ENCODE results near the gene COG2. TPM values are rescaled to one million over a fixed set of nuclear protein-coding genes. Genes with fewer than 3 reads are reported as not detected.

The COG2 gene
- total RNA-seq, 2 experiments from 2014 or later: 29.9 to 31.2 TPM

DNA sequence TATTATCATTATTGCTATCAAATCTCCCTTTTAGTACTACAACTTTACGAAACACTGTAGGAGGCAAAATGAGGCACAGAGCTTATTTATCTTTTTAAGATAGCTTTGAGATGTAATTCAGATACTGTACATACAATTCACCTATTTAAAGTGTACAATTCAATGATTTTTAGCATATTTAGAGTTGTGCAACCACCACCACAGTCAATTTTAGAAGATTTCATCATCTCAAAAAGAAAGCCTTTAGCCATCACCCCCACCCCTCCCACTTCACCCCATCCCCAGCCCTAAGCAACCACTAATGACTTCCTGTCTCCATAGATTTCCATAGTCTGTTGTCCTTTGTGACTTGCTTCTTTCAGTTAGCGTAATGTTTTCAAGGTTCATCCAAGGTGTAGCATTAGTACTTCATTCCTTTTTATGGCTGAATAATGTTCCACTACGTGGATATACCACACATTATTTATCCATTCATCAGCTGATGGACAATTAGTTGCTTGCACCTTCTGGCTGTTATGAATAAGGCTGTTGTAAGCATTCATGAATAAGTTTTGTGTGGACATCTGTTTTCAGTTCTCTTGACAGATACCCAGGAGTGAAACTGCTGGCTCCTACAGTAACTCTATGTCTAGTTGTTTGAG is 95.5 kb downstream of the COG2 start:
- H3K27ac Mint-ChIP-seq: no peak overlapping the region
- H3K9me3 Mint-ChIP-seq (ENCODE audit: insufficient read depth): no peaks in the 10 kb centered on the region
- ATAC-seq (no peak), DNase-seq (no peak)
- H3K4me3 Mint-ChIP-seq: no peak overlapping the region
- H3K4me1 Mint-ChIP-seq (ENCODE audit: low read depth): no peaks in the 10 kb centered on the region
- ChIA-PET CTCF (no interaction called here), POLR2A (interaction anchor here (0.6 kb wide), 1 partner anchor 99 kb away, joined by 3 read pairs; no protein-coding TSS in a partner anchor)
- no peaks in the 10 kb centered on the region for H3K36me3 Mint-ChIP-seq (ENCODE audit: low read depth)
- peaks cover 11% of the 10 kb centered on the region for H3K27me3 Mint-ChIP-seq (ENCODE audit: low read depth)

DNA sequence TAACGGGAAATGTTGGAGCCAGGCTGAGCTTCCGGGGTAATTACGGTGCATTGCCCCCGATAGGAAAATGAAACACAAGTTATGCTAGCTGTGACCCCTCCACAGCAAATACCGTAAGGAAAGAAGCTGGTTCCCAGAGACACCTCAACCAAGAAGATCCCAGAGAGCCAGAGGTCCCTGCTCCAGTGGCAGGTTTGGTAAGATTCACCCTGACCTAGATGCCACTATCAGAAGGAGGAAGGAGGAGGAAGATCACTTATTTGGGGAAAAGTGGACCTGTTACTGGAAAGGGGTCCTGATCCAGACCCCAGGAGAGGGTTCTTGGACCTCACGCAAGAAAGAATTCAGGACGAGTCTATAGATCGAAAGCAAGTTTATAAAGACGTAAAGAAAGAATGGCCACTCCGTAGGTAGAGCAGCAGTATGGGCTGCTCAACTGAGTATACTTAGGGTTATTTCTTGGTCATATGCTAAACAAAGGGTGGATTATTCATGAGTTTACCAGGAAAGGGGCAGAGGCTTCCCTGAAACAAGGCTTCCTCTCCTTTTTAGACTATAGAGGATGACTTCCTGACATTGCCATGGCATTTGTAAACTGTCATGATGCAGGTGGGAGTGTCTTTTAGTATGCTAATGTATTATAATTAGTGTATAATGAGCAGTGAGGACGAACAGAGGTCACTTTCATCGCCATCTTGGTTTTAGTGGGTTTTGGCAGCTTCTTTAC is 97.4 kb downstream of the COG2 start:
- Mint-ChIP-seq H3K27me3 (ENCODE audit: low read depth) (peaks cover 11% of the 10 kb centered on the region), H3K27ac (no peak overlapping the region), H3K4me3 (no peak overlapping the region), H3K4me1 (ENCODE audit: low read depth) (no peaks in the 10 kb centered on the region), H3K36me3 (ENCODE audit: low read depth) (no peaks in the 10 kb centered on the region), H3K9me3 (ENCODE audit: insufficient read depth) (no peaks in the 10 kb centered on the region)
- CTCF ChIA-PET: no interaction called here
- DNase-seq (no peak), ATAC-seq (no peak)
- POLR2A ChIA-PET: no interaction called here

Other genes starting within 250 kb of the COG2 start
- gene PGBD5, start 216.1 kb upstream of the COG2 start, total RNA-seq: not detected
- gene AGT, start 71.6 kb downstream of the COG2 start, total RNA-seq: not detected
- not detected for gene CAPN9, start 104.9 kb downstream of the COG2 start, total RNA-seq
- 1 to 10 TPM; 2.5 to 2.6 TPM for gene C1orf198, start 226.0 kb downstream of the COG2 start, total RNA-seq